Hematopoietic multipotent progenitor cell treated with erythropoietin and hydrocortisone succinate and interleukin-3 and kit ligand, for 6 days (in vitro differentiated cells): ENCODE results near the gene COL4A6.

ENCODE experiments used
- DNase-seq: peaks from one replicate; pipeline ENCODE4 v3.0.0-alpha.2; 2015

Gene COL4A6

DNA sequence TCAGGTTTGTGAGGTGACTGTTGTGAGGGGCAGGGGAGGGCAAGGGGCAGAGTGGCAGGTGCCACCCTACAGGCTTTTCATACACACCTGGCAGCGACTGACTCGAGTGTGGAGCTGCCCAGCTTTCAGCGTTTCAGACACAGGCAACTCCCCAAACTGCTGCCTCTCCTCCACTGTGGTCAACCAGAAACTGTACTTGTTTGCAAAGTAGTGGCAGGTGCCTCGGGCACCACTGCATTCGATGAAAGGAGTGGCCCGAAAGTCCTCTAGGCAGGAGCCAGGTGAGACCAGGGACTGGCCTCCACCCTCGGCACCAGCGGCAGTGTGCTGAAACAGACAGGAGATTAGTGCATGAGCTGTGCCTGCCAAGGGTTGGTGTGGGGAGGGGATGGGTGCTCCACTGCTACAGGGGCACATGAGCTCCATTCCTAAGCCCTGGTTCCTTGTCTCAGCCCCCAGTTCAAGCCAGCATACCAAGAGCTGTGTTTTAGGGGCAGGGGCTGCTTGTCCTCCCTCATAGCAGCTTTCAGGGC, 281.2 kb downstream of the COL4A6 start:
- no peak for DNase-seq

DNA sequence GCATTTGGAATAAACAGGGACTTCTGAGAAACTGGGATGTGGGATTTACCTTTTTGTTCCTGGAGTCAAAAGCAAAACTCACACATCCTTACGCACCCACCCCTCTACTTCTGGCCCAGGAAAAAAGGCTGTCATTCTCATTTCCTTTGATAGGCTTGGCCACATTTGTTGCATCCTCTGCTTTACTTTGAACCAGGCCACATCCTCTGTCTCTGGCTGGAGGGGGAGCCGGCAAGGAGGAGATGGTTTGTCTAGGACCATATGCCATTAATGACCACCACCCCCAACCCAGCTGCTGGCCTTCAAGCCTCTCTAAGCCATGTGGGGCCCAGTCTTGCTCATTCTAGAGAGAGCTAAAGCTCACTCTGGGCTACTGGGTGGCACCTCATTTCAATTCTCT, 282.1 kb downstream of the COL4A6 start:
- no peak for DNase-seq

DNA sequence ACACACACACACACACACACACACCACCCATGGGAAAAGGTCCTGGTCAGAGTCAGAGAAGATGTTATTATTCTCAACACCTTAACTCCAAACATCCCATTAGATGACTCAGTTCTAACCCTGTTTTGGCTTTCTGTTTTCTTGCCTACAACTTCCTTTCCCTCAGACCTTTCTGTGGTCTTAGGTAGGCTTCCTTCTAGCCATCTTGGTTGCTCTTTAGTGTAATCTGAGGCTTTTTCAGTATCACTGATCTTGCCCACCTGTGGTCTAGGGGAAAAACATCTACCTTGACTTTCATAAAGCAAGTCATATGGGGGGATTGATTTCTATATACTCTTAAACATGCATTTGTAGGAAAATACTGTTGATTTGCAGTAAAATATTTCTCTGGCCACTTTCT, 289.7 kb downstream of the COL4A6 start:
- DNase-seq: no peak

DNA sequence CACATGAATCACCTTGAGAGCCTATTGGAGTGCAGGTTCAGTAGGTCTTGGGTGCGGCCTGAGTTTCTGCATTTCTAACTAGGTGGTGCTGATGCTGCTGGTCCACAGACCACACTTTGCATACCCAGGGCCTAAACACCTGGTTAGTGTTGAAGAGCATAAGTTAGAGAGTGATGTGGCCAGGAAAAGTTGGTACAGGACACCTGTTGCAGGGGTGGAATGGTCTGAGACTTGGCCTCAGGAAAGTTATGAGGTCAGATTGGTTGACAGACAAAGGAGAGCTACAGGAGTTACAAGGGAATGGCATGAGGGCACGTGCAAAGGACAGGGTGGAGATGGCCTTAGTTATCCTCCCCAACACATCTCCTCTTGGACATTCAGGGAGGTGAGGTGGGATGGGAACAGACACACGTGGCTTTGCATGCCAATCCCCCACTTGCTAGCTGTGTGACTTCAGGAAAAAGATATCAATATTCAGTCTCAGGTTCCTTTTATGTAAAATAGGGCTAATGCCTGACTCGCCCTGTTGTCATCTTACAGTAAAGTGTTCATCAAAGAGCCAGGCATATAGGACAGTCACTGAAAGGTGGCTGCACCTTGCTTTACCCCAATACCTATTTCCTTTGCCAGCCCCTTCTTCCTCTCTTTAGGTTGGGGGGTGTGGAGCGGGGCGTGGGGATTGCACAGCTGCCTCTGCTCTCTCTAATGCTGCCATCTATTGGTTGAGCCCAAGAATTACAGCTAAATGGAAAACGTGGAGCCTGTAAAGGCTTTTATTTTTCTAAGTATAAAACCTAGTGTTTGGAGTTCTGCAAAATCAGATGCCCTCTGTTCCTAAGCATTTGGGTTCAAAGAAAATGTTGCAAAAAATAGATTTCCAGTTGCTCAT, 299.2 kb downstream of the COL4A6 start:
- peak; percentile 14 for DNase-seq

DNA sequence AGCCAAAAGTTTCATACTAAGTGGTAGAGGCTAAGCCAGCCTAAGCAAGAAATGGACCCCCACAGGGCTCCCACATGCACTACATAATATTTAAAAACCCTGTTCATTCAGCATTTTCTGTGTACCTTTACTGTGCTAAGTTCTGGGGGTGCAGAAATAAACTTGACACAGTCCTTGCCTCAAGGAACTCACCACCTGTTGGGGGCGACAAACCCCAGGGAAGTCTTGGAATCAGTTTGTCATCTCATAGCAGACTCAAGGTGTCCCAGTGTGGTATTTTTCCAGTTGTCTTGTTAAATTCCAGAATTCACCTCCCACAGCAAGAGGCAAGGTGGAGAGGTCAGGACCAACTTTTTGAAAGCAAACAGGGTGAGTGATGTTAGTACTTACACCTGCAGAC, 303.5 kb downstream of the COL4A6 start:
- no peak for DNase-seq

DNA sequence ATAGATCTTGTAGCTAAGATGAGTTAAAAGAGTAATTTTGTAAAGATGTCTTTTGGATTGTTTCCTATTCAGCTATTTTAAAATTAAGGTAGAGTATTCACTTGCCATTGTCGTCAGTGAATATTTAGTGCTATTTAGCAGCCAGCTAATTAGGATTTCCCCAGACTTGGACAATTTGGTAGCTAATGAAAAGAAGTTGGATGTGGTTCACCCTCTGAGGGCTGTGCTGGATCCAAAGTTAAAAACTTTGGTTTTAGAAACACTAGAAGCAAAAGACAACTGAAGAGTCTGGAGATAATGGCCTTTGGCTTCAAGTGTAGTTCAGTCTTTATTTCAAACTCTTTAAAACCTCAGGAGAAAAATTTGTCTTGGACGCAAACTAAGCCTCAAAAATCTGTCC, 305.3 kb downstream of the COL4A6 start:
- DNase-seq: no peak

DNA sequence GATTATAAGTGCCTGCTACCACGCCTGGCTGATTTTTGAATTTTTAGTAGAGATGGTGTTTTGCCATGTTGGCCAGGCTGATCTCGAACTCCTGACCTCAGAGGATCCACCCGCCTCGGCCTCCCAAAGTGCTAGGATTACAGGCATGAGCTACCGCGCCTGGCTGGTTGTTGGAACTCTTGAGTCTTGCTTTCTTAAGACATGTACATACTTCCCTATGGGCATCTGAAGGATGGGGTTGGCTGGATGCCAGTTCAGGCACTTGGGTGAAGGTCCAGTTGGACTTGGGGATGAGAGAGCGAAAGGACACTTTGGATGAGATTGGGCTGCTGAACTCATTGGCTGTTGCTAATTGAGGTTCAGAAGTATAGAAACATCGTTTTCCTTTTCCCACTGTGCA, 306.2 kb downstream of the COL4A6 start:
- DNase-seq: no peak

DNA sequence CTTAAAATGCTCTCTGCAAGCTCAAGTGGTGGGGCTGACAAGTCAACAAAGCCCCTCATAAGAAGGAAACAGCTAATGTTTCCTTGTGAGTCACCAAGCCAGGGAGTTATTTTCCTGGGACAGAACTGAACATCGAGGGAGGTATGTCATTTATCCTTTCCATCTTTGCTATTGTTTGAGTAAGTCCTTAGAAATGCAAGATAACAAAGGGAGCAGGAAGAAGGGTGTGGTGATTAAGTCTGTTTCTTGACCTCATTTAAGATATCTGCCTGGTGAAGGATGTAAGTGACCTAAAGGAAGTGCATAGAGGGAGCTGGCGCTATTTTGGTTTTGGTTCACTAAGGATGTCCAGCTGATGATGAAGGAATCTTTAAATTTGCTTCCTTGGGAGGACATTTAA, 306.8 kb downstream of the COL4A6 start:
- DNase-seq: no peak

DNA sequence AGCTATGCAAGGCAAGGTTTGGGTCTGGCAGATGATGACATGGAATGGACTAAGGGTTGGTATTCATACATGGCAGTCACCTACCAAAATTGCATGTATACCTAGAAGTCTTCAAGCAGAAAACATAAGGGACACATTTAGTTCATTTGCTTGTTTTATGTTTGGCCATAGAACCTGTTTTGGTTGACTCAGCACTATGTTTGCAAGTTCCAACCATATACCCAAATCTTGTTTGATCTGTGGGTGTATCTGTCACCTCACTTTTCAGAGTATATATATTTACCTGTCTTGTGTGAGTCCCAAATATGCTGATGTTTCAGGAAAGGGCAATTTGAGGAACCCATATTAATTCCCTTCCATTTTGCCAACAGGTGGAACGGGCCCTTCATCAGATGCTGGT, 307.3 kb downstream of the COL4A6 start:
- DNase-seq: no peak

DNA sequence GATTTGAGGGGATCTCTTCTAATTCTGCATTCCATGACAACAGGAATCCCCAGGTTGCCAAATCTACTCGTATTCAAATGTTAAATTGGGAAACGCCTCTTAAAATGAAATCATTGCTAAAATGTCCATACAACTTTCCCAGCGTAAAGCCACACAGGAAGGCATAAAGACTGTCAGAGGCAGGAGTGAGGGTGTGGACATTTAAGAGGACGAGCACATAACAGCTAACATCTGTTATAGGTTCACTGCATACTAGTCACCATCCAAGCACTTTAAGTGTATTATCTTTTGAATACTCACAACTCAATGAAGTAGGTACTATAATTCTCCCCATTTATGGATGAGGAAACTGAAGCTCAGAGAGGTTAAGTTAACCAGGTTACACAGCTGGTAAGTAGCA, 311.1 kb downstream of the COL4A6 start:
- DNase-seq: no peak

DNA sequence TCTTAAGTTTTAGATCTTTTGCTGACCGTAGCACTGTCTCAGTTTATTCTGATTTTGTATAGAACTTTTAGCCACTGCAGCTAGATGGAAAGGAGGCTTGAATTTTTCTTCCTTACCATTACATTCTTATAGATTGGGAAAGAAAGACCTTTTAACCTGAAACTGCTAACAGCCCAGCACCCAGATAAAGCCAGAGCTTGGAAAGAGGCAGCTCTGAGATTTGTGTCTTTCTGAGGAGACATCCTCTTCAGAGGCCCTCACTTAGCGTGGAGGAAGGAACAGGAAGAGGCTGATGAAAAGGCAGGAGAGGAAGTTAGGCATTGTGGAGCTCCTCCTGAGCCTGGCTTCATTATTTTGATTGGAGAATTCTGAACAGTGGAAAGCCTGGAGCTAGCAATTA, 311.6 kb downstream of the COL4A6 start:
- no peak for DNase-seq

DNA sequence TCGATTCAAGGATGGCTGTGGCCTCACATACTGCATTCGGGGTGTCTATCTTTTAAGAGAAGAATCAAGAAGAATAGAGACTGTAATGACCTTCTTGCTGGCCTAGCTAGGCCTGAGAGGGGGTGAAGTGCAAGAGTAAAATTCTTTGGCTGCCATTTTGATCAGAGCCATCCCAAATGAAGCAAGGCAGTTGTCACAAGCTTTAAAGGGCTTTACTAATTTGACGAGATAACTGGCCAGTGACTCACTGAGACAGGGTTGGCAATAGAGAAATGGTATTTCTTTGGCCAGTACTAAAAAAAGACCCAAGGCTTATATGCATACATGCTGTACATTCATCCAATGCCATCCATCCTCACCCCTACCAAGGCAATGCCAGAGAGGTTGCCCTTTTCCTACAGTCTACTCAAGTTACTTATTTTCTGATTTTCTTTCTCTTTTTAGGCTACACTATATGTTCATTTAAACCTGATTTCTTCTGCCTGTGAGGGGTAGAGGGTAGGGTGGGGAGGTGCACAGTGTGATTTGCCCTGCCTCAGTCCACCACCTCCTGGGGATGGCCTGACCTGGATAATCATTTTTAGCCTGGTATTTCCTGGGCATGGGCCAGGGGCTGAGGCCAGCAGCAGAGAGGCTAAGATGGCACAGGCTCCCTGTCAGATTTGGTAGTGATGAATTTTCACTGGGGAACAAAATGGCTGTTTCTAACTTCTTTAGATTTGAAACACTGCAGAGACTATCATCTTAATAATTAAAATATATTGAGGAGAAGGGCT, 314.4 kb downstream of the COL4A6 start:
- DNase-seq: no peak

DNA sequence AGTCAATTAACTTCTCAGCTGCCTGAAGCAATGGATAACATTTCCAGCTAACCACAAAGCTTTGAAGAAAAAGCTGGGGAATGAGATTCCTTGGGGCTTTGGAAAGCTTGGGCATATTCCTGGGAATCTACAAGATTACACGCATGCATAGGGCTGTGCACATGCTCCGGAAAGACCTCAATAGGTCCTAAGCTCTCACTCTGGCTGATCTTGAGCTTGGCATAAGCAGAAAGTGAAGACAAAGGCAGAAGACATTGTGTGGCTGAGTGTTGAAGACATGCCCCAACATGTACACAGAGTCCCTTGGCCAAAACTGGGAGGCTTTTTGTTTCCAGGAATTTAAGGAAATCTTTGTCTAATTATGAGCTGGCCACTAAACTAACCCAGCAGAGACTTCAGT, 315.5 kb downstream of the COL4A6 start:
- DNase-seq: no peak

DNA sequence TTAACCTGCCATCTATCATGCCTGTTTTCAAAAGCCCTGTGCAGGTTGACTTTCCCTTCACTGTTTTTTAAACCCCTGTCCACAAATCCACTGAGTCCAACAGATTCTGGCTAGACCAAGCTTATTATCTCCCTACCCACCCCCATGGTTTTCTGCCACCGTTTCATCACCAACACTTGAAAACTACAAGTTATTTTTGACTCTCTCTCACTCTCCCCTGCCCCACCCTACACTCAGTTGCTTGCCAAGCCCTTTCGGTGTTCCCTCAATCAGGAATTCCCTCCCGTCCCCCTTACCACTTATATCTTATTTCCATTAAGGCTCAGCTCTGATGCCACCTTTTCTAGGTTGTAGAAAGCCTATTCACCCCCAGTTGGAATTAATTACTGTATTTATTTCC, 316.9 kb downstream of the COL4A6 start:
- no peak for DNase-seq

DNA sequence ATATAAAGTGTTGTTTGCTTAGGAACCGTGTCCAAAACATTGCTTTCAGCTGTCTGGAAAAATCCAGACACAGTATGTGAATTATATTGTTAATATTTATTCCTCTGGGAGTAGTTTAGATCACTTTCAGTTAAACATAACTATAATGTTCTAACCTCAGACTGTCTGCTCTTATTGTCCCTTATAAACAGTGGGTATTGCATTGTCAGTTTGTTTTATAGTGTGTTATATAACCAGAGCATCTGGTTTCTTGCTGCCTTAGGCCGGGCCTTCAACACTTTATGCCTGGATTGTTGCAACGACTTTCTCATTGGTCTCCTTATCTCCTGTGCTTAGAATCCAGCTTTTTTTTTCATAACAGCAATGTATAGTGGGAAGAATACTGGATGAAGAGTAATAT, 320.2 kb downstream of the COL4A6 start:
- no peak for DNase-seq

DNA sequence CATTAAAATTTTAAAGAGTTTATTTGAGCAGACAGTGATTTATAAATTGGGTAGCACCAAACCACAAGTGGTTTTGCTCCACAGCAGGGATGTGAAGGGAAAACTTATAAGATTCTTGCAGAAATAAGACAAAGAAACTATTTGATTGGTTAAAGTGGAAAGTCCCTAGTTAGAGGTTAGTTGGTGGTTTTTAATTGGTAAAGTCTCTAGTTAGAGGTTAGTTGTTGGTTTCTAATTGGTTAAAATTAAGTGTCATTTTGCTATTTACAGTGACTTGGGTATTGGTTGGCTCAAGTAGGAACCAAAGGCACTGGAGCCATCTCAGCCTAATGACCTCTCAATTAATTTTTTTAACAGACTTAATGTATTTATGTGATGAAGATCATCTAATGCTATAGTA, 323.7 kb downstream of the COL4A6 start:
- DNase-seq: no peak
